GM13976 (cell line): ENCODE measurements around the gene H2AZ1.

Source experiments
- DNase-seq: peaks from one replicate; pipeline ENCODE4 v3.0.0; 2012; ENCODE audit warnings: low spot score
- CTCF ChIP-seq: IDR thresholded peaks from 2 replicates; pipeline ENCODE4 v1.5.1; 2012; ENCODE audit warnings: borderline replicate concordance, mild to moderate bottlenecking; ENCODE audit not compliant: insufficient read depth; ENCODE audit errors: extremely low read depth, missing control alignments, control extremely low read depth
- in situ Hi-C: fragments of 300-500 bp; cut with MboI; formaldehyde crosslinking; loops from one replicate; pipeline ENCODE4 v1.12.0; 2022; ENCODE audit warnings: low sequenced_read_pairs, mixed read lengths, inconsistent platforms; ENCODE audit not compliant: unreplicated experiment

The H2AZ1 gene

GRCh38 chr4:99945718-99946355 lies 4.2 kb downstream of the H2AZ1 start:
- no peak for DNase-seq
- in situ Hi-C loops = no loop called here
- TF ChIP-seq CTCF = no peak

- TF ChIP-seq CTCF = no peak
- no peak for DNase-seq
- in situ Hi-C loops = no loop called here
These were observed 6.1 kb downstream of the H2AZ1 start for GRCh38 chr4:99943904-99944437.

GRCh38 chr4:99938243-99938753 lies 11.8 kb downstream of the H2AZ1 start:
- DNase-seq = no peak
- in situ Hi-C loops = no loop called here
- no peak for TF ChIP-seq CTCF

GRCh38 chr4:99934891-99935290 lies 15.2 kb downstream of the H2AZ1 start:
- TF ChIP-seq CTCF = no peak
- no peak for DNase-seq
- in situ Hi-C loops = no loop called here

GRCh38 chr4:99927566-99927965 lies 22.5 kb downstream of the H2AZ1 start:
- in situ Hi-C loops = no loop called here
- TF ChIP-seq CTCF = no peak
- no peak for DNase-seq

GRCh38 chr4:99921174-99921573 lies 28.9 kb downstream of the H2AZ1 start:
- DNase-seq = no peak
- no peak for TF ChIP-seq CTCF
- in situ Hi-C loops = no loop called here
